KMS-11 (cell line): Measurements from ENCODE around the gene EBLN1.

Experiments
- H2AFZ ChIP-seq: fragments of 200-600 bp; sonication (generic); 2 replicates; pipeline ENCODE4 v1.6.1; 2016; ENCODE audit warnings: antibody characterized with exemption, mixed run types, low read depth
- H3K27ac ChIP-seq: fragments of 200-600 bp; sonication (generic); 2 replicates; pipeline ENCODE4 v1.6.1; 2016; ENCODE audit warnings: mild to moderate bottlenecking, mixed run types
- H3K27me3 ChIP-seq: fragments of 200-600 bp; sonication (generic); 2 replicates; pipeline ENCODE4 v1.6.1; 2017; ENCODE audit warnings: mild to moderate bottlenecking, low read depth, mixed run types, moderate library complexity; ENCODE audit not compliant: insufficient read depth
- H3K36me3 ChIP-seq: fragments of 200-600 bp; sonication (generic); 2 replicates; pipeline ENCODE4 v1.6.1; 2017; ENCODE audit warnings: mild to moderate bottlenecking, mixed run types; ENCODE audit not compliant: insufficient read depth
- H3K4me1 ChIP-seq: fragments of 200-600 bp; sonication (generic); 2 replicates; pipeline ENCODE4 v1.6.1; 2016; ENCODE audit warnings: mild to moderate bottlenecking, low read depth, mixed run types; ENCODE audit not compliant: poor library complexity, severe bottlenecking
- H3K4me2 ChIP-seq: fragments of 200-600 bp; sonication (generic); 2 replicates; pipeline ENCODE4 v1.7.0; 2016; ENCODE audit warnings: mild to moderate bottlenecking, mixed run types
- H3K4me3 ChIP-seq: fragments of 200-600 bp; sonication (generic); IDR thresholded peaks from 2 replicates; pipeline ENCODE4 v1.6.1; 2017; ENCODE audit warnings: low read depth, low read length, mixed read lengths; ENCODE audit not compliant: insufficient read depth
- H3K79me2 ChIP-seq: fragments of 200-600 bp; sonication (generic); 2 replicates; pipeline ENCODE4 v1.6.1; 2016; ENCODE audit warnings: low read depth, mixed run types; ENCODE audit not compliant: insufficient read depth
- H3K9ac ChIP-seq: fragments of 200-600 bp; sonication (generic); 2 replicates; pipeline ENCODE4 v1.6.1; 2016; ENCODE audit warnings: mild to moderate bottlenecking, mixed run types
- H4K20me1 ChIP-seq: fragments of 200-600 bp; sonication (generic); 2 replicates; pipeline ENCODE4 v1.6.1; 2016; ENCODE audit warnings: mild to moderate bottlenecking, mixed run types; ENCODE audit not compliant: insufficient read depth
- TF ChIP-seq, protein P1 (sequence below): fragments of 200-600 bp; sonication (generic); conservative IDR thresholded peaks from 2 replicates; pipeline ENCODE4 v1.6.1; 2017; ENCODE audit warnings: low read depth, mild to moderate bottlenecking, antibody characterized with exemption, low read length, moderate library complexity, mixed read lengths

The EBLN1 gene

DNA sequence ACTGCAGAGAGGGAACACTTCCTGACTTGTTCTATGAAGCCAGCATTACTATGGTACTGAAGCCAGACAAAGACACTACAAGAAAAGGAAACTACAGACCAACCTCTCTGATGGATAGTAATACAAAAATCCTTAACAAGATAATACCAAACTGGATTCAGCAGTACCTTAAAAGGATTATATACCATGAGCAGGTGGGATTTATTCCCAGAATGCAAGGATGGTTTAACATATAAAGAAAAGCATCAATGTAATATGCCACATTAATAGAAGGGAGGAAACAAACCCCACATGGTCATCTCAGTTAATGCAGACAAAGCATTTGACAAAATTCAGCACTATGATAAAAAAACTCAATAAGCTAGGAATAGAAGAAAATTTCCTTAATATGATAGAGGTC, 47.2 kb downstream of the EBLN1 start:
- H3K4me2 ChIP-seq, result no peak overlapping the region
- no peaks in the 10 kb centered on the region for H3K36me3 ChIP-seq
- no peak overlapping the region for H3K9ac ChIP-seq
- no peaks in the 10 kb centered on the region for H3K79me2 ChIP-seq
- no peak overlapping the region for H2AFZ ChIP-seq
- no peaks in the 10 kb centered on the region for H3K4me1 ChIP-seq
- H3K27ac ChIP-seq, result no peak overlapping the region
- H3K4me3 ChIP-seq, result no peak overlapping the region
- H3K27me3 ChIP-seq, result no peaks in the 10 kb centered on the region
- TF ChIP-seq, protein P1, sequence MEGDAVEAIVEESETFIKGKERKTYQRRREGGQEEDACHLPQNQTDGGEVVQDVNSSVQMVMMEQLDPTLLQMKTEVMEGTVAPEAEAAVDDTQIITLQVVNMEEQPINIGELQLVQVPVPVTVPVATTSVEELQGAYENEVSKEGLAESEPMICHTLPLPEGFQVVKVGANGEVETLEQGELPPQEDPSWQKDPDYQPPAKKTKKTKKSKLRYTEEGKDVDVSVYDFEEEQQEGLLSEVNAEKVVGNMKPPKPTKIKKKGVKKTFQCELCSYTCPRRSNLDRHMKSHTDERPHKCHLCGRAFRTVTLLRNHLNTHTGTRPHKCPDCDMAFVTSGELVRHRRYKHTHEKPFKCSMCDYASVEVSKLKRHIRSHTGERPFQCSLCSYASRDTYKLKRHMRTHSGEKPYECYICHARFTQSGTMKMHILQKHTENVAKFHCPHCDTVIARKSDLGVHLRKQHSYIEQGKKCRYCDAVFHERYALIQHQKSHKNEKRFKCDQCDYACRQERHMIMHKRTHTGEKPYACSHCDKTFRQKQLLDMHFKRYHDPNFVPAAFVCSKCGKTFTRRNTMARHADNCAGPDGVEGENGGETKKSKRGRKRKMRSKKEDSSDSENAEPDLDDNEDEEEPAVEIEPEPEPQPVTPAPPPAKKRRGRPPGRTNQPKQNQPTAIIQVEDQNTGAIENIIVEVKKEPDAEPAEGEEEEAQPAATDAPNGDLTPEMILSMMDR, result no peak
- no peaks in the 10 kb centered on the region for H4K20me1 ChIP-seq

DNA sequence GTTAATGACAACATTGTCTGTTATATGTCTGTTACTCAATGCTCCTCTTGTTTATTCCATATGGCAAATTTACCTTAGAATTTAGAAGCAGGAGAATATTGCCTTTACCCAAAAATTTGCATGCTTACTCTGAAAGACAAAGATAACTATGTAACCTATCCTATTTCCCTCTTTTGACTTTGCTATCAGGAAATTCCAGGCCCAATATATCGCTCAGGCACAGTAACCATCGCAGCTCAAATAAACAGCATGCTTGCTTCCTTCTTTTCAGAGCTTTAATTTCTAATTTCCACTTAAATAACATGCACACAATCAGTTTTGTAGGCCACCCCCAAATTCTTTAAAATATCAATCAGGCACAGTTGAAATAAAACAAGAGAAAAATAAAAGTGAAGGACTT, 57.8 kb downstream of the EBLN1 start:
- Histone ChIP-seq H2AFZ (no peak overlapping the region), H3K27ac (no peak overlapping the region)

DNA sequence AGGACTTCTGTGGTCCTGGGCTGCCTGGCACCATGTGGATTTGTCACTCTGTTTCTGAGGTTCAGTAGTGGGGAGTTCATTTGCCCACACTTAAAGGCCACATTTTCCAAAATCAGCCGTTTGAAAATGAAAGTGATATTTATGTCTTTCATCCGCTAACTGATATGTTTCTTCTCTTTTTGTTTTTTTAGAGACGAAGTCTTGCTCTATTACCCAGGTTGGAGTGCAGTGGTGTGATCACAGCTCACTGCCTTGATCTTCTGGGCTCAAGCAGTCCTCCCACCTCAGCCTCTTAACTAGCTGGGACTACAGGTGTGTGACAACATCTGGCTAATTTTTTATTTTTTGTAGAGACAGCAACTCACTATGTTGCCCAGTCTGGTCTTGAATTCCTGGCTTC, 58.6 kb downstream of the EBLN1 start:
- no peak overlapping the region for H2AFZ ChIP-seq
- no peak overlapping the region for H3K27ac ChIP-seq
- no peak overlapping the region for H3K4me3 ChIP-seq
- H3K27me3 ChIP-seq, result no peaks in the 10 kb centered on the region
- H3K4me1 ChIP-seq, result no peaks in the 10 kb centered on the region
- H3K36me3 ChIP-seq, result no peaks in the 10 kb centered on the region
- TF ChIP-seq, protein P1, result no peak
- no peaks in the 10 kb centered on the region for H3K79me2 ChIP-seq
- no peak overlapping the region for H3K4me2 ChIP-seq
- no peak overlapping the region for H3K9ac ChIP-seq
- H4K20me1 ChIP-seq, result no peaks in the 10 kb centered on the region

More for the DNA sequence above, 57.8 kb downstream of the EBLN1 start:
- H3K79me2 ChIP-seq, result no peaks in the 10 kb centered on the region
- H3K4me2 ChIP-seq, result no peak overlapping the region
- no peak overlapping the region for H3K9ac ChIP-seq
- no peaks in the 10 kb centered on the region for H3K4me1 ChIP-seq
- H3K27me3 ChIP-seq, result no peaks in the 10 kb centered on the region
- TF ChIP-seq, protein P1, result no peak
- H4K20me1 ChIP-seq, result no peaks in the 10 kb centered on the region
- no peak overlapping the region for H3K4me3 ChIP-seq
- H3K36me3 ChIP-seq, result no peaks in the 10 kb centered on the region
